A549 (cell line): ENCODE results near the gene MAP3K9. TPM values are rescaled to one million over a fixed set of nuclear protein-coding genes. Genes with fewer than 3 reads are reported as not detected.

ENCODE experiments used
- ATAC-seq, 2 experiments: fragments of 200-7000 bp in 1 of 2; fragments of >200 bp in 1 of 2; cut with Nextera tagmentation in 1 of 2; cut with Tn5 transposase in 1 of 2; 3 replicates each; pipeline versions ENCODE4 v1.8.0 to v1.9.1; 2018 to 2020; ENCODE audit warnings: mild to moderate bottlenecking in 1 of 2, moderate library complexity in 1 of 2
- CTCF ChIA-PET: fragments of 300-600 bp; sonication (Branson Sonifier 250); formaldehyde crosslinking; extraction: SDS; loops from one replicate; lab custom pipeline; 2021; ENCODE audit warnings: antibody characterized with exemption, inconsistent platforms; lab: Yijun Ruan, JAX
- POLR2A ChIA-PET: fragments of 350-600 bp; formaldehyde crosslinking; extraction: SDS; loops from one replicate; lab custom pipeline; 2021; ENCODE audit warnings: antibody characterized with exemption, inconsistent platforms; lab: Yijun Ruan, JAX
- DNase-seq, 2 experiments: peaks; one replicate each; pipeline versions ENCODE4 v3.0.0 to v3.0.0-alpha.2; 2011 to 2016; ENCODE audit warnings: low read depth in 1 of 2, low spot score in 1 of 2
- FAIRE-seq: peaks from 2 replicates; lab custom pipeline; 2011; peaks lifted over from hg19 to GRCh38; lab: Jason Lieb, UNC
- H3K27ac ChIP-seq, 2 experiments: fragments of >200 bp; sonication (Bioruptor Twin); formaldehyde crosslinking; 3 replicates each; pipeline ENCODE4 v1.5.1; 2016 to 2017
- H3K4me1 ChIP-seq: fragments of >200 bp; sonication (Bioruptor Twin); formaldehyde crosslinking; 3 replicates; pipeline ENCODE4 v1.6.1; 2016
- H3K4me2 ChIP-seq: fragments of >200 bp; sonication (Bioruptor Twin); formaldehyde crosslinking; 3 replicates; pipeline ENCODE4 v1.6.1; 2016
- H3K4me3 ChIP-seq: fragments of >200 bp; sonication (Bioruptor Twin); formaldehyde crosslinking; 3 replicates; pipeline ENCODE4 v1.5.1; 2016
- H3K9me3 ChIP-seq: fragments of >200 bp; sonication (Bioruptor Twin); formaldehyde crosslinking; 3 replicates; pipeline ENCODE4 v1.6.1; 2016
- BCL3 ChIP-seq: fragments of >200 bp; sonication (Bioruptor Twin); formaldehyde crosslinking; IDR thresholded peaks from 3 replicates; pipeline ENCODE4 v1.6.1; 2016
- CBX2 ChIP-seq: fragments of 200-600 bp; sonication (generic); IDR thresholded peaks from 2 replicates; pipeline ENCODE4 v1.6.1; 2016; ENCODE audit warnings: low read depth, mild to moderate bottlenecking, borderline replicate concordance
- CEBPB ChIP-seq, 2 experiments: fragments of >200 bp in 1 of 2; sonication (Bioruptor Twin) in 1 of 2; formaldehyde crosslinking in 1 of 2; IDR thresholded peaks; 2 replicates each; pipeline ENCODE4 v1.6.1; 2012 to 2016
- CHD4 ChIP-seq: fragments of 200-600 bp; sonication (generic); IDR thresholded peaks from 2 replicates; pipeline ENCODE4 v1.6.1; 2016; ENCODE audit warnings: antibody characterized with exemption, mild to moderate bottlenecking, borderline replicate concordance
- E2F6 ChIP-seq: IDR thresholded peaks from 2 replicates; pipeline ENCODE4 v1.6.1; 2012; ENCODE audit warnings: low read depth, borderline replicate concordance
- EHMT2 ChIP-seq: fragments of 200-600 bp; sonication (generic); IDR thresholded peaks from 2 replicates; pipeline ENCODE4 v1.6.1; 2016; ENCODE audit warnings: antibody characterized with exemption, low read depth, mild to moderate bottlenecking, moderate library complexity
- MAZ ChIP-seq: fragments of 150-350 bp; IDR thresholded peaks from 2 replicates; pipeline ENCODE4 v1.6.1; 2014; ENCODE audit warnings: antibody characterized with exemption, low read depth, low read length, borderline replicate concordance
- NFE2L2 ChIP-seq: fragments of 150-350 bp; conservative IDR thresholded peaks from 2 replicates; pipeline ENCODE4 v1.6.1; 2014; ENCODE audit warnings: low read length
- NPAS2 ChIP-seq: fragments of 250-450 bp; sonication (Bioruptor Pico); IDR thresholded peaks from 2 replicates; pipeline ENCODE4 v1.8.0; 2022; ENCODE audit warnings: mild to moderate bottlenecking, moderate library complexity, borderline replicate concordance
- PHF8 ChIP-seq: fragments of 200-600 bp; sonication (generic); IDR thresholded peaks from 2 replicates; pipeline ENCODE4 v1.6.1; 2016; ENCODE audit warnings: low read depth, mild to moderate bottlenecking, antibody characterized with exemption, moderate library complexity, borderline replicate concordance
- RAD21 ChIP-seq, 2 experiments: fragments of >200 bp in 1 of 2; sonication (Bioruptor Twin) in 1 of 2; formaldehyde crosslinking in 1 of 2; IDR thresholded peaks in 1 of 2; conservative IDR thresholded peaks in 1 of 2; 2 replicates in 1 of 2; 3 replicates in 1 of 2; pipeline ENCODE4 v1.6.1; 2012 to 2018; ENCODE audit warnings: inconsistent platforms in 1 of 2
- RARB ChIP-seq: fragments of 250-450 bp; sonication (Bioruptor Pico); IDR thresholded peaks from 2 replicates; pipeline ENCODE4 v1.8.0; 2021; ENCODE audit warnings: mild to moderate bottlenecking, moderate library complexity
- RNF2 ChIP-seq: fragments of 200-600 bp; sonication (generic); IDR thresholded peaks from 2 replicates; pipeline ENCODE4 v1.6.1; 2016; ENCODE audit warnings: low read depth, mild to moderate bottlenecking, antibody characterized with exemption, moderate library complexity, borderline replicate concordance
- SMC3 ChIP-seq: fragments of >200 bp; sonication (Bioruptor Twin); formaldehyde crosslinking; IDR thresholded peaks from 3 replicates; pipeline ENCODE4 v1.6.1; 2018; ENCODE audit warnings: inconsistent platforms
- SREBF2 ChIP-seq: fragments of 450-650 bp; IDR thresholded peaks from 2 replicates; pipeline ENCODE4 v1.6.1; 2014; ENCODE audit warnings: mild to moderate bottlenecking, moderate library complexity
- USF2 ChIP-seq: fragments of 450-650 bp; IDR thresholded peaks from 2 replicates; pipeline ENCODE4 v1.6.1; 2014; ENCODE audit warnings: antibody characterized with exemption
- WGBS: methylation state at CpG from one replicate; pipeline ENCODE4 v1.1.6; 2017; ENCODE audit errors: missing lambda C conversion rate; 5-methylcytosine and 5-hydroxymethylcytosine counted together
- polyA plus RNA-seq, 4 experiments: library from polyadenylated mRNA; depleted of rRNA in 3 of 4; stranded (reverse); fragments of >200 nt; fragmentation: RNase III in 1 of 4; extraction: RNeasy Plus Mini Kit Qiagen cat#74134 plus additional on column Dnase treatment in 1 of 4; gene quantifications; 2 replicates in 3 of 4; 3 replicates in 1 of 4; pipeline ENCODE4 v1.2.3, GENCODE V29; 2011 to 2017
- TF ChIP-seq, protein P1 (sequence below): IDR thresholded peaks from 2 replicates; pipeline ENCODE4 v1.6.1; 2012
- TF ChIP-seq, protein P2 (sequence below): fragments of >200 bp; sonication (Bioruptor Twin); formaldehyde crosslinking; IDR thresholded peaks from 3 replicates; pipeline ENCODE4 v1.5.1; 2016
- TF ChIP-seq, protein P3 (sequence below): fragments of 250-450 bp; sonication (Bioruptor Pico); IDR thresholded peaks from 2 replicates; pipeline ENCODE4 v1.5.0; 2021; ENCODE audit warnings: mild to moderate bottlenecking, moderate library complexity, borderline replicate concordance
- TF ChIP-seq, protein P4 (sequence below): fragments of 250-450 bp; sonication (Bioruptor Pico); IDR thresholded peaks from 2 replicates; pipeline ENCODE4 v1.5.0; 2020; ENCODE audit warnings: low read depth, mild to moderate bottlenecking, moderate library complexity

The MAP3K9 gene
- polyA plus RNA-seq, 2 of the 4 experiments (the other 2 are of a cell fraction), result 5.3 to 8.5 TPM

DNA sequence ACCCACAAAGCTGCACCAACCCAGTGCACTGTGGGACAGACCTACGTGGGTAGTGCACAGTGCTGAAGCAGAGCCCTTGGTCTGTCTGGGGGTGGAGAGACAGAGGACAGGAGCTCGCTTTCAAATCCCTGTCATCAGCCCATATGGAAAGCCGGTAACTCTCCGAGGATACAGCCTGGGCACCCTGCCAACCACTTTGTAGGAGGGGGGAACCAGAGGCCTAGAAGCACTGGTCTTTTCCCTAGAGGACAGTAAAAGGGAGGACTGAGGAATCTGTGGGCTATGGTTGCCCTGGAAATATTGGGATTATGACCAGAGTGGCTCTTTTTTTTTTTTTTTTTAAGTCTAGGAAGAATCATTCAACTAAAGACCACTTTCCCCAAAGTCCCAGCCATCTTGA is 74.3 kb downstream of the MAP3K9 start:
- Histone ChIP-seq H3K9me3 (no peaks in the 10 kb centered on the region), H3K4me3 (no peak overlapping the region), H3K27ac (no peak overlapping the region), H3K4me2 (no peak overlapping the region)
- 91% methylated on average over 3 of the region's 4 CpGs for WGBS
- no peak for ATAC-seq
- POLR2A ChIA-PET, result no interaction called here
- TF ChIP-seq SREBF2 (no peak), PHF8 (no peak), MAZ (no peak), RNF2 (no peak), CHD4 (no peak), NPAS2 (CRISPR knock-in tag) (no peak), BCL3 (no peak), RAD21 (conservative IDR thresholded peaks at IDR 0.05 in 1 of 2, IDR thresholded peaks at IDR 0.05 in 1 of 2) (no peak), EHMT2 (no peak), CEBPB (IDR thresholded peaks at IDR 0.05) (no peak), CBX2 (no peak), RARB (CRISPR knock-in tag) (no peak), USF2 (no peak), SMC3 (no peak), NFE2L2 (no peak)
- TF ChIP-seq, protein P1, sequence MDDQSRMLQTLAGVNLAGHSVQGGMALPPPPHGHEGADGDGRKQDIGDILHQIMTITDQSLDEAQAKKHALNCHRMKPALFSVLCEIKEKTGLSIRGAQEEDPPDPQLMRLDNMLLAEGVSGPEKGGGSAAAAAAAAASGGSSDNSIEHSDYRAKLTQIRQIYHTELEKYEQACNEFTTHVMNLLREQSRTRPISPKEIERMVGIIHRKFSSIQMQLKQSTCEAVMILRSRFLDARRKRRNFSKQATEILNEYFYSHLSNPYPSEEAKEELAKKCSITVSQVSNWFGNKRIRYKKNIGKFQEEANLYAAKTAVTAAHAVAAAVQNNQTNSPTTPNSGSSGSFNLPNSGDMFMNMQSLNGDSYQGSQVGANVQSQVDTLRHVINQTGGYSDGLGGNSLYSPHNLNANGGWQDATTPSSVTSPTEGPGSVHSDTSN, result no peak
- TF ChIP-seq, protein P2, sequence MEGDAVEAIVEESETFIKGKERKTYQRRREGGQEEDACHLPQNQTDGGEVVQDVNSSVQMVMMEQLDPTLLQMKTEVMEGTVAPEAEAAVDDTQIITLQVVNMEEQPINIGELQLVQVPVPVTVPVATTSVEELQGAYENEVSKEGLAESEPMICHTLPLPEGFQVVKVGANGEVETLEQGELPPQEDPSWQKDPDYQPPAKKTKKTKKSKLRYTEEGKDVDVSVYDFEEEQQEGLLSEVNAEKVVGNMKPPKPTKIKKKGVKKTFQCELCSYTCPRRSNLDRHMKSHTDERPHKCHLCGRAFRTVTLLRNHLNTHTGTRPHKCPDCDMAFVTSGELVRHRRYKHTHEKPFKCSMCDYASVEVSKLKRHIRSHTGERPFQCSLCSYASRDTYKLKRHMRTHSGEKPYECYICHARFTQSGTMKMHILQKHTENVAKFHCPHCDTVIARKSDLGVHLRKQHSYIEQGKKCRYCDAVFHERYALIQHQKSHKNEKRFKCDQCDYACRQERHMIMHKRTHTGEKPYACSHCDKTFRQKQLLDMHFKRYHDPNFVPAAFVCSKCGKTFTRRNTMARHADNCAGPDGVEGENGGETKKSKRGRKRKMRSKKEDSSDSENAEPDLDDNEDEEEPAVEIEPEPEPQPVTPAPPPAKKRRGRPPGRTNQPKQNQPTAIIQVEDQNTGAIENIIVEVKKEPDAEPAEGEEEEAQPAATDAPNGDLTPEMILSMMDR, result no peak
- TF ChIP-seq, protein P3, sequence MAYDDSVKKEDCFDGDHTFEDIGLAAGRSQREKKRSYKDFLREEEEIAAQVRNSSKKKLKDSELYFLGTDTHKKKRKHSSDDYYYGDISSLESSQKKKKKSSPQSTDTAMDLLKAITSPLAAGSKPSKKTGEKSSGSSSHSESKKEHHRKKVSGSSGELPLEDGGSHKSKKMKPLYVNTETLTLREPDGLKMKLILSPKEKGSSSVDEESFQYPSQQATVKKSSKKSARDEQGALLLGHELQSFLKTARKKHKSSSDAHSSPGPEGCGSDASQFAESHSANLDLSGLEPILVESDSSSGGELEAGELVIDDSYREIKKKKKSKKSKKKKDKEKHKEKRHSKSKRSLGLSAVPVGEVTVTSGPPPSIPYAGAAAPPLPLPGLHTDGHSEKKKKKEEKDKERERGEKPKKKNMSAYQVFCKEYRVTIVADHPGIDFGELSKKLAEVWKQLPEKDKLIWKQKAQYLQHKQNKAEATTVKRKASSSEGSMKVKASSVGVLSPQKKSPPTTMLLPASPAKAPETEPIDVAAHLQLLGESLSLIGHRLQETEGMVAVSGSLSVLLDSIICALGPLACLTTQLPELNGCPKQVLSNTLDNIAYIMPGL (CRISPR knock-in tag), result no peak
- TF ChIP-seq, all 56 proteins: peak for 0
- FAIRE-seq (no peak), DNase-seq (no peak)
- H3K4me1 ChIP-seq, result peaks cover 10% of the 10 kb centered on the region; the same call in 1 of the 3 replicates
- CTCF ChIA-PET, result interaction anchor here (0.6 to 1.9 kb wide), 3 partner anchors 11 to 83 kb away, joined by 3 to 8 read pairs (median 3); no protein-coding TSS in a partner anchor

- DNase-seq (no peak), ATAC-seq (no peak), FAIRE-seq (no peak)
- H3K4me2 ChIP-seq, result no peak overlapping the region
- whole genome bisulfite sequencing, result 75% methylated on average over 7 of the region's 7 CpGs
- H3K4me3 ChIP-seq, result no peak overlapping the region
- H3K4me1 ChIP-seq, result peaks cover 1% of the 10 kb centered on the region; the same call in 1 of the 3 replicates
- no peak overlapping the region for H3K27ac ChIP-seq
- H3K9me3 ChIP-seq, result no peaks in the 10 kb centered on the region
- ChIA-PET CTCF (interaction anchor here (0.8 to 1.0 kb wide), 2 partner anchors 14 to 18 kb away, joined by 3 read pairs; no protein-coding TSS in a partner anchor), POLR2A (no interaction called here)
- TF ChIP-seq, protein P4, sequence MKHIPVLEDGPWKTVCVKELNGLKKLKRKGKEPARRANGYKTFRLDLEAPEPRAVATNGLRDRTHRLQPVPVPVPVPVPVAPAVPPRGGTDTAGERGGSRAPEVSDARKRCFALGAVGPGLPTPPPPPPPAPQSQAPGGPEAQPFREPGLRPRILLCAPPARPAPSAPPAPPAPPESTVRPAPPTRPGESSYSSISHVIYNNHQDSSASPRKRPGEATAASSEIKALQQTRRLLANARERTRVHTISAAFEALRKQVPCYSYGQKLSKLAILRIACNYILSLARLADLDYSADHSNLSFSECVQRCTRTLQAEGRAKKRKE, result no peak
- TF ChIP-seq E2F6, result no peak
- TF ChIP-seq, protein P3 (CRISPR knock-in tag), result no peak
Observed at GRCh38 chr14:70731447-70732239, 77.7 kb downstream of the MAP3K9 start.
